GM19463 (cell line): ENCODE results near the gene ATN1.
"Not testable (repeated sequence)": the region's sequence is repeated elsewhere in the genome, so short reads cannot be mapped to it uniquely, and the experiment has no call there.

ENCODE experiments used
- ATAC-seq: cut with Tn5 transposase; IDR thresholded peaks from one replicate; pipeline ENCODE4 v1.9.1; 2021; ENCODE audit warnings: mild to moderate bottlenecking, moderate library complexity; ENCODE audit not compliant: unreplicated experiment

The ATN1 gene

GRCh38 chr12:6927379-6928021 lies at the start of gene ATN1:
TSS of gene ATN1 (plus strand) at chr12:6927959. CDS start at chr12:6934002, 6,043 bp downstream.
- ATAC-seq: no peak

DNA sequence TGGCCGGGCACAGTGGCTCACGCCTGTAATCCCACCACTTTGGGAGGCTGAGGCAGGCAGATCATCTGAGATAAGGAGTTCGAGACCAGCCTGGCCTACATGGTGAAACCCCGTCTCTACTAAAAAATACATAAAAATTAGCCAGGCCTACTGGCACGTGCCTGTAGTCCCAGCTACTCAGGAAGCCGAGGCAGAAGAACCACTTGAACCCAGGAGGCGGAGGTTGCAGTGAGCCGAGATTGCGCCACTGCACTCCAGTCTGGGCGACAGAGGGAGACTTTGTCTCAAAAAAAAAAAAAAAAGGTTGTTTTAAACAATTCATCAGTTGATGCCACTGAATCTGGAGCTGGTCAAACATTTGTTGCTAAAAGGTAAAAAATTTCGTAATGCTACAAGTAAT lies 47.9 kb upstream of the ATN1 start:
- not testable (repeated sequence) for ATAC-seq

DNA sequence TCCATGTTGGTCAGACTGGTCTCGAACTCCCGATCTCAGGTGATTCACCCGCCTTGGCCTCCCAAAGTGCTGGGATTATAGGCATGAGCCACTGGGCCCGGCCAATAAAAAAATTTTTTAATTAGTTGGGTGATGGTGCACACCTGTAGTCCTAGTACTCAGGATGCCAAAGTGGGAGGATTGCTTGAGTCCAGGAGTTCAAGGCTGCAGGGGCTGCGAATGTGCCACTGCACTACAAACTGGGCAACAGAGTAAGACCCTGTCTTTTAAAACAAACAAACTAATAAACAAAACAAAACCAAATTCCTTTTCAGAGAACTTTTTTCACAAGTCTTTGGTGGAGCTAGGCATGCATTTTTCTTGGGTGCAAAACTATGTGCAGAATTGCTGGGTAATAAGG lies 44.5 kb upstream of the ATN1 start:
- ATAC-seq: no peak

DNA sequence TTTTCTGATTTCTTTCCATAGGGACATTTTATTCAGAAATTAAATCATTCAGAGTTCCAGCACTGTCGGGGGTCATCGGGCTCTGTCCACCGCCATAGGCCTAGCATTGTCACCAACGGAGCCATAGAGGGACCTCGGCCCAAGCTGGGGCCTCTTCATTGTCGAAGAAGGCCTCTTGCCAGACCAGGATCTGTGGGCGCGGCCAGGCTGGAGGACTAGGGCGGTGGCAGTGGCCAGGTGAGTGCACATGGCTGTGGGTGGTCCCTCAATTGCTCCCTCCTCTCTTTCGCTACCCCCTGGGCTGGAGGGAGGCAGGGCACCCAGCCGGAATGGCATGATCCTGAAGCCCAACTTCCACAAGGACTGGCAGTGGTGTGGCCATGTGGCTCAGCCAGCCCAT lies 44.1 kb upstream of the ATN1 start:
- ATAC-seq: no peak

DNA sequence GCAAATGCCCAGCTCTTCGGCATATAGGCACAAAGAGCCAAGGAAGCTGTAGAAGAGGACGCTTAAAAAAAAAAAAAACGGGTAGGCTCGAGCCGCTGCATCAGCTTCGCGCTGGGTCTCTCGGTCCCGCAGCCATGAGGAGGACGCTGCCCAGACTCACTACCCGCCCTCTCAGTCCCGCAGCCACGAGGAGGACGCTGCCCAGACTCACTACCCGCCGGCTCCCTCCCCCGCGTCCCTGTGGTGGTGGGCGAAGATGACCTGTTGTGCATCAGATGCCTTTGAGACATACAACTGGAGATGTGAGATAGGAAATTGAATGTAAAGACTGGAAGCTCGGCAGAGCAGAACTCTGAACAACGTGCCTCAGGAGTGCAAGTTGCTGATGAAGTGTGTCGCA lies 43.2 kb upstream of the ATN1 start:
- ATAC-seq: no peak

- not testable (repeated sequence) for ATAC-seq
These were observed 41.4 kb upstream of the ATN1 start for GRCh38 chr12:6886206-6886999.

- ATAC-seq: no peak
These were observed 40.3 kb upstream of the ATN1 start for GRCh38 chr12:6887460-6887859.

DNA sequence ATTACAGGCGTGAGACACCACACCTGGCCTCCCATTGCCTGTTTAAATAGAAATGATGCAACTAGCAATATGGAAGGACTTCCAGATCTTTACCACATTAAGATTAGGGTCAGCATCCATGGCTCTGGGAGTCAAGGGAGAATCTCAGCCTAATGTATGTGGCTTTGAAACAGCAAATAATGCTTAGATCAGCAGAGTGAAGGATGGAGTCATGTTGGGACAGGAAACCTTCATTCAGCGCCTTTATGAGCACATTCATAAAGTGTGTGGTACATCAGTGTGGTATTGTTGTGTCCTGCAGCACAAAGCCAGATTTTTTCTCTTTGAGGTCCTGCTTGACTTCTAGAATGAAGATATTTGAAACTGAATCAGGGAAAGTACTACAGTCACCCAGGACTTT lies 39.4 kb upstream of the ATN1 start:
- ATAC-seq: no peak

DNA sequence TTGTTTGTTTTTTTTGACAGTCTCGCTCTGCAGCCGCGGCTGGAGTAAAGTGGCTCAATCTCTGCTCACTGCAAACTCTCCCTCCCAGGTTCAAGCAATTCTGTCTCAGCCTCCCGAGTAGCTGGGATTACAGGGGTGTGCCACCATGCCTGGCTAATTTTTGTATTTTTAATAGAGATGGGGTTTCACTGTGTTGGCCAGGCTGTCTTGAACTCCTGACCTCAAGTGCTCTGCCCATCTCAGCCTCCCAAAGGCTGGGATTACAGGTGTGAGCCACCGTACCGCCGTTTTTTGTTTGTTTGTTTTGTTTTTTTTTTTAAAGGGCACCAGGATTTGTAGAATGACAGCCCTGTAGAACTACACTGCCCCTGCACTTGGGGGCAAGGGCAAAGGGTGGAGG lies 39.0 kb upstream of the ATN1 start:
- ATAC-seq: not testable (repeated sequence)

GRCh38 chr12:6889775-6890573 lies 37.8 kb upstream of the ATN1 start:
- ATAC-seq: not testable (repeated sequence)

DNA sequence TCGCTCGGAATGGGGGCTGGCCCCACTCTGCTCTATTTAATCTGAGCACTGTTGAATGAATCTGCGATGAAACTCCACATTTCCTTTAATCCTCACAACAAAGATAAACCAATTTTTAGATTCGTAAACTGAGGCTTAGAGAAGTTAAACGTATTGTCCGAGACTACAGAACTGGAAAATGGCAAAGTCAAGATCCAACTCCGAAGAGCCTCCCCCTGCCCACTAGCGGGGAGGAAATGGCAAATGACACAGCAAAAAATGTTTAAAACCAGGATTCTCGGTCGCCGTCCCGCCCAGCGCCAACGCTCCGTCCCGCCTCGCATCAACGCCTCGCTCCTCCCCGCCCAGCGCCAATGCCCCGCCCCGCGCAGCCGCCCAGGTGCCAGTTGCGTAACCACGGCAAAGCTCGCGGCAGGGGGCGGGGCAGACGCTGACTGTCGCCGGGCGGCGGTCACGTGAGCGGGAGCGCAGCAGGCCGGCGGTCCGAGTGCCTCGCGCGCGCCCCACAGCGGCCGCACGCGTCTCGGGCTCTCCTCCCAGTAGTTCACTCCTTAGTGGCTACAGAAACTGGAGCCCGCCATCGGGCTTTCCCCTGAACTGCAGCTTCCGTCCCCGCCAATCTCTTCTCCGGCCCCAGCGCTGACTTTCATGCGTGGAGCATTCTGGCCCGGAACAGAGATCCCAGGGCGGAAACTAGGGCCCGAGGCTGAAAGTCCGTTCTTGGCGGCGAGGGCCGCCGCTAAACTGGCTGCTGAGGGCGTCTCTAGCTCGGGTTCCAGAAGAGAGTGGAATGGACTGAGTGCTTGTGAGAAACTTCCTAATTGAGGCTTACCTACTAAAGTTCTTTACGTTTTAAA lies 36.7 kb upstream of the ATN1 start:
- peak; percentile 95 for ATAC-seq

GRCh38 chr12:6891646-6892001 lies 36.1 kb upstream of the ATN1 start:
- no peak for ATAC-seq

DNA sequence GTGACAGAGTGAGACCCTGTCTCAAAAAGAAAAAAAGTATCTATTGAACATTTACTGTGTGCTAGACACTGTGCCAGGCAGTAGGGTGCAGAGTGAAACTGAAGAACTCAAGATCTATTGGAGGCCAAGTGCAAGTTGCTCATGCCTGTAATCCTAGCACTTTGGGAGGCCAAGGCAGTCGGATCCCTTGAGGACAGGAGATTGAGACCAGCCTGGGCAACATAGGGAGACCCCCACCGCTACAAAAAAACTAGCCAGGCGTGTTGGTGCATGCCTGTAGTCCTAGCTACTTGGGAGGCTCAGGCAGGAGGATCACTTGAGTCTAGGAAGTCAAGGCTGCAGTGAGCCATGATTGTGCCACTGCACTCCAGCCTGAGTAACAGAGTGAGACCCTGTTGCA lies 35.1 kb upstream of the ATN1 start:
- not testable (repeated sequence) for ATAC-seq

DNA sequence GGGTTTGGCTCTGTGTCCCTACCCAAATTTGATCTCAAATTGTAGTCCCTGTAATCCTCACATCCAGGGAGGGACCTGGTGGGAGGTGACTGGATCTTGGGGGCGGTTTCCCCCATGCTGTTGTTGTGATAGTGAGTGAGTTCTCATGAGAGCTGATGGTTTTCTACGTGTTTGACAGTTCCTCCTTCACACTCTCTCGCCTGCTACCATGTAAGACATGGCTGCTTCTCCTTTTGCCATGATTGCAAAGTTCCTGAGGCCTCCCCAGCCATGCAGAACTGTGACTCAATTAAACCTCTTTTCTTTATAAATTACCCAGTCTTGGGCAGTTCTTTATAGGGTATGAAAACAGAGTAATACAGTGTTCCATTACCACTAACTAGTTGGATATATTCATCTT lies 33.4 kb upstream of the ATN1 start:
- no peak for ATAC-seq

- ATAC-seq: no peak
These were observed 30.8 kb upstream of the ATN1 start for GRCh38 chr12:6896846-6897435.

DNA sequence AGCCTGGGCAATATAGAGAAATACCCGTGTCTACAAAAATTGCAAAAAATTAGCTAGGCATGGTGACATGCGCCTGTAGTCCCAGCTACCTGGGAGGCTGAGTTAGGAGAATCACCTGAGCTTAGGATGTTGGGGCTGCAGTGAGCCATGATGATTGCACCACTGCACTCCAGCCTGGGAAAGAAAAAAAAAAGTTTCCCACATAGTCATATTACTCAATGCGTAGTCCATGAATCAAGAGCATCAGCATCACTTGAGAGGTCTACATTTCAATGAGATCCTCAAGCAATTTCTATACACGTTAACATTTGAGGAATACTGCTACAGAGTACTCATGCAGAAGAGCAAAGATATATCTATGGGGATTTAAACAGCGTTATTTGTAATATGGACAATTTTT lies 28.3 kb upstream of the ATN1 start:
- no peak for ATAC-seq

GRCh38 chr12:6899837-6900519 lies 27.8 kb upstream of the ATN1 start:
- no peak for ATAC-seq

GRCh38 chr12:6902448-6902847 lies 25.3 kb upstream of the ATN1 start:
- no peak for ATAC-seq

DNA sequence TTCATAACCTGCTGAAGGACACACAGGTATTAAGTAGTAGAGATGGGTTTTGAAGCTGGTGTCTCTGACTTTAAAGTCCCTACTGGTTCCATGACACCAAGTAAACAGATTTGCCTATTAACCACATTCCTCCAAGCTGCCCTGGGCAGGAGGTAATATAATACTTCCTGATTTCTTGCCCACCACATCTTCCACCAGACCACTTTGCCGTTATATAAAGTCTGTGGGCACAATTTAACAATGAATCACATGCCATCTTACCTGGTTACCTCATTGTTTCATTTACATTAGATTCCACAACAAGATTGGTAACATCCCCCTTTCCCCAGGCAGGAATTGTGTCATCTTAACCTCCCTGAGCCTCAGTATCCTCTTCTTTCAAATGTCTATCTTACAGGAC lies 24.0 kb upstream of the ATN1 start:
- no peak for ATAC-seq
